Activated naive CD8-positive, alpha-beta T cell treated with anti-CD3 and anti-CD28 coated beads, Interleukin-2, amount 10 ng/mL, durations not matched to agents 7 days and 5 days (primary cell): ENCODE data around the gene MAN1B1. TPM values are rescaled to one million over a fixed set of nuclear protein-coding genes. Genes with fewer than 3 reads are reported as not detected.
A peak's percentile ranks its signal among the peaks of the same experiment; 100 is the strongest.

Experiments
- ATAC-seq: fragments of 150-1000 bp; cut with Tn5 transposase; one replicate; pipeline ENCODE4 v1.10.0; 2021; ENCODE audit warnings: low read depth, moderate library complexity
- POLR2A ChIA-PET: fragments of 350-600 bp; sonication (Branson Sonifier 250); formaldehyde crosslinking; loops from one replicate; lab custom pipeline; 2021; ENCODE audit warnings: antibody characterized with exemption; lab: Charles Lee
- DNase-seq: peaks from one replicate; pipeline ENCODE4 v3.0.0; 2021
- H3K27ac Mint-ChIP-seq: one replicate; pipeline ENCODE4 v1.8.0; 2022; ENCODE audit warnings: mild to moderate bottlenecking, mixed read lengths
- H3K27me3 Mint-ChIP-seq: one replicate; pipeline ENCODE4 v1.8.0; 2022; ENCODE audit warnings: mild to moderate bottlenecking, moderate library complexity, mixed read lengths
- H3K36me3 Mint-ChIP-seq: one replicate; pipeline ENCODE4 v1.8.0; 2021; ENCODE audit warnings: mild to moderate bottlenecking, mixed read lengths
- H3K4me1 Mint-ChIP-seq: one replicate; pipeline ENCODE4 v1.8.0; 2021; ENCODE audit warnings: mixed read lengths
- H3K4me3 Mint-ChIP-seq: one replicate; pipeline ENCODE4 v1.8.0; 2022; ENCODE audit warnings: mild to moderate bottlenecking, moderate library complexity, mixed read lengths
- H3K9me3 Mint-ChIP-seq: one replicate; pipeline ENCODE4 v1.8.0; 2021; ENCODE audit warnings: mixed read lengths
- total RNA-seq, 2 experiments: library from RNA; stranded (reverse); gene quantifications; one replicate each; pipeline ENCODE4 v1.2.3, GENCODE V29; 2021

The MAN1B1 gene
- total RNA-seq, 2 experiments from 2014 or later: 63.2 to 63.9 TPM

DNA sequence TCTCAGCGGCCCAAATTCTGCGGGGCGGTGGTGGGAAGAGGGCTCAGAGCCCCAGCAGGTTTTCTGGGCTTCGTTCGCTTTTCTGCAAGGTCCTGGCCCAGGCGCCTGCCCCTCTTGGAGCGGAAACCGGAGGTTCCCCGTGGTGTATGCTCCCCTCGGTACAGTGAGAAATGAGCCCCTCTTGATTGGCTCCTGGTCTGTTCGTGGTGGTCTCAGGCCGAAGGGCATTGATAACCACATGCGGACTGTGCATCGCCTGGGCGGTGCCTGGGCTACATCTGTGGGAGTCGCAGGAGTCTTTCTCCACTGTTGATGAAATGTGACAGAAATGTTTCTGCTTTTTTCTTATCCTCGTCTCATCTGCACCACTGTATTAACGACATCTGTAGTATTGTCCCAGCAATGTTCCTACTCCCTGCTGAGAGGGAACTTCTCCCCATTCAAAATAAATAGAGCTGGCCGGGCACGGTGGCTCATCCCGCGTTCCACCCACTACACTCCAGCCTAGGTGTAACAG lies 682 bp downstream of the MAN1B1 start:
- no peak for DNase-seq
- Mint-ChIP-seq H3K27me3 (no peaks in the 10 kb centered on the region), H3K27ac (peak overlapping the region; percentile 87), H3K36me3 (peaks cover 9% of the 10 kb centered on the region), H3K9me3 (no peaks in the 10 kb centered on the region), H3K4me3 (peak overlapping the region; percentile 88), H3K4me1 (peaks cover 22% of the 10 kb centered on the region)
- POLR2A ChIA-PET: interaction anchor here (0.9 to 5.4 kb wide), 15 partner anchors 8 to 287 kb away, joined by 3 to 75 read pairs (median 8); partner anchors contain the start of genes CYSRT1, DPP7, PAXX and RABL6
- ATAC-seq: peak; percentile 2

GRCh38 chr9:137088121-137088520 lies 1.3 kb downstream of the MAN1B1 start:
- DNase-seq: no peak
- Mint-ChIP-seq H3K36me3 (peaks cover 11% of the 10 kb centered on the region), H3K27me3 (no peaks in the 10 kb centered on the region), H3K27ac (peak overlapping the region; percentile 87), H3K4me3 (peak overlapping the region; percentile 88), H3K4me1 (peaks cover 22% of the 10 kb centered on the region), H3K9me3 (no peaks in the 10 kb centered on the region)
- ATAC-seq: no peak
- POLR2A ChIA-PET: interaction anchor here (1.2 to 5.4 kb wide), 7 partner anchors 8 to 152 kb away, joined by 4 to 75 read pairs (median 28); partner anchors contain the start of genes CYSRT1, DPP7, RNF208 and SAPCD2

DNA sequence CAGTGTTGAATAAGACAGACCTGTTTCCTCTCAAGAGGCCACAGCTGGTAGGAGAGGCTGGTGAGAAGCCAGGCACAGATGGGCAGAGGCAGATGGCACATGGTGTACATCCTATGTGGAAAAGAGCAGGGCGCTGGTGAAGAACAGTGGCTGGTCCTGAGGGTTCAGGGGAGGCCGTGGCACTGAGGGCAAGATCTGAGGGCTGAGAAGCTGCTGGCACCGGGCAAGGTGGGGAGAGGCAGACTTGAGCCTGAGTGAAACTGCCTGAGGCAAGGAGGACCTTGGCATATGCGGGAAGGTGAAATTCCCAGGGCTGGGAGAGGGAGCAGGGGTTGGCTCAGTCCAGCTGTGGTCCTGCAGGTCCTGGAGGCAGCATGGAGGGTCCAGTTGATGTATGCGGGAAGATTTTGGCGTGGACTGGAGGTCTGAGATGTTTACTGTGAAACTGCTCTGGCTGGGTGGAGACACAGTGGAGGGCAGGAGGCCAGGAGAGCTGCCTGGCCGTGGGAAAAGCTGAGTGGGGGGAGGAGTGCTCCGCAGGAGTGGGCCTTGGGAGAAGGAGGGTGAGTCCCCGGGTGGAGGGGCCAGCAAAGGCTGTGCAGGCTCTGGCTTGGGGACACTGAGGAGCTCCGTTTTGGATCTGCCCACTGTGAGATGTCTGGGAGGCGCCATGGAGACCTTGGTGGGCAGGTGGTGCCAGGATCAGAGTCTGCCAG lies 2.6 kb downstream of the MAN1B1 start:
- POLR2A ChIA-PET: interaction anchor here (1.4 kb wide), 2 partner anchors 19 to 100 kb away, joined by 3 to 6 read pairs; partner anchors contain the start of gene SAPCD2
- no peaks in the 10 kb centered on the region for H3K27me3 Mint-ChIP-seq
- peaks cover 14% of the 10 kb centered on the region for H3K36me3 Mint-ChIP-seq
- no peaks in the 10 kb centered on the region for H3K9me3 Mint-ChIP-seq
- no peak overlapping the region for H3K4me3 Mint-ChIP-seq
- peaks cover 24% of the 10 kb centered on the region for H3K4me1 Mint-ChIP-seq
- no peak overlapping the region for H3K27ac Mint-ChIP-seq
- DNase-seq: no peak
- no peak for ATAC-seq

DNA sequence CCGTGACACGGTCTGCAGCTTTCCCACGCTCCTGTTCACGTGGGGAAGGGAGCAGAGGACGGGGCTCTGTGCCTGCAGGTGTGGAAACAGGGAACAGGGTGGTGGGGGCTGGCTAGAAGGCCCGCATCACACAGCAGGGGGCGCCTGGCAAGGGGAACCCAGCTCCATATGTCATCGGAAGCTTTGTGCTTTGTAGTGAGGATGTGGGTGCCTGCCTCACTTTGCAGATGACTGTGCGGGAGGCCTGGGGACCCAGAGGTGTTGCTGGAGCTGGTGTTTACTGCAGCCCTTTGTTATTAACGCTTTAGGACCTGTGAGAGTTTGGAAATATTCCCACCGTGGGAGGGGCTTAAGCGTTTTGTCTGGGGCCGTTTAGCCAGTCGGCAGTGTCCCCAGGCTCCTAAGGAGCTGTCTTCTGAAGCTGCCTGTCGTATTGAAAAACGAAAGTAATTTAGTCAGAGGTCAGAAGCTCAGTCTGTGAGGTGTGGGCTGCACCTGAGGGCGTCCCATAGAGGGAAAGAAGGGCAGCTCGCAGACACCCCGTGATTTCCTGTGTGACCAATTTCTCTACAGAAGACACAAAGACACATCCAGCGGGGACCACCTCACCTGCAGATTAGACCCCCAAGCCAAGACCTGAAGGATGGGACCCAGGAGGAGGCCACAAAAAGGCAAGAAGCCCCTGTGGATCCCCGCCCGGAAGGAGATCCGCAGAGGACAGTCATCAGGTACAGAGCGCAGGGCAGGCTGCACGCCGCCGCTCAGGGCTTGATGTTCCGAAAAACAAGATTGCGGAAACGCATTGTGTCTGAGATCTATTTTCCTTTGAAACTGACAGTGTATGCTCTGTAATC lies 9.1 kb downstream of the MAN1B1 start:
- Mint-ChIP-seq H3K36me3 (peaks cover 27% of the 10 kb centered on the region), H3K9me3 (no peaks in the 10 kb centered on the region), H3K4me3 (peak overlapping the region; percentile 85), H3K4me1 (peaks cover 16% of the 10 kb centered on the region), H3K27ac (peak overlapping the region; percentile 96), H3K27me3 (no peaks in the 10 kb centered on the region)
- POLR2A ChIA-PET: interaction anchor here (0.5 to 2.5 kb wide), 19 partner anchors 9 to 533 kb away, joined by 3 to 68 read pairs (median 8); partner anchors contain the start of genes ANAPC2, DPP7, MAN1B1 and RNF208
- peak; percentile 87 for DNase-seq
- peak; percentile 99 for ATAC-seq

DNA sequence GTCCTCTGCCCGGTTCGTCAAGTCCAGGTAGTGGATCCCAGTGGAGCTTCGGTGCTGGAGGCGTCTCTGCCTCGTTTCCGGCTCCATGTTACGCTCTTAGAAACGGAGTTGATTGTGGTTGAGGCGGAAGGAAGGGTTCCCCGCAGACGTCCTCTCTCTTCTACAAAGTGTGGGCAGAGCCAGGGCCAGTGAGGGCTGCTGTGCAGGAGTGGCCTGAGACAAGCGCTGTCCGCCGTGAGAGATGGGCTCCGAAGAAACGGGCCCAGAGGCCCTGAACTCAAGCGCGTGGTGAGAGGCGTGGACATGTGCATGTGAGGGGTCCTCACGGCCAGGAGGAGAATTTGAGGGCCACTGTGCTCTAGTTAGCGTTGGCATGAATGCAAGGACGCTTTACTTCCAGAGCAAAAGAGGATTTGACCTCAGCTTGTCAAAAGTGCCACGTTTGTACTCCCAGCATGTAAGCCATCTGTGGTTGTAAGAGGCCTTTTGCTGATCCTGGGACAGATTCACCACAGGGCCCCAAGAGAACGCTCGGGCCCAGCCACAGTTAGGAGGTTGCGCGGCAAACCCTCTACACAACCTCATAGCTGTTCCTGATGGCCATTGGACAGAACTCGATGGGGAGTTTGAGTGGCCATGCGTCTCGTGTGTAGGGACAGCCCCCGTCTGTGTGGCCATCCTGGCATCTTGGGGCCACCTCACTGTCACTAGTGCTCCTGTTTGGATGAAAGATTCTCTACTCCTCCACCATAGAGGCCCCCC lies 10.2 kb downstream of the MAN1B1 start:
- no peak for DNase-seq
- H3K4me3 Mint-ChIP-seq: no peak overlapping the region
- peaks cover 4% of the 10 kb centered on the region for H3K9me3 Mint-ChIP-seq
- no peak for ATAC-seq
- peak overlapping the region; percentile 96 for H3K27ac Mint-ChIP-seq
- H3K4me1 Mint-ChIP-seq: peaks cover 13% of the 10 kb centered on the region
- POLR2A ChIA-PET: interaction anchor here (0.6 to 2.5 kb wide), 8 partner anchors 10 to 144 kb away, joined by 3 to 68 read pairs (median 14); partner anchors contain the start of genes DPP7, MAN1B1, RNF208 and RNF224
- H3K27me3 Mint-ChIP-seq: no peaks in the 10 kb centered on the region
- H3K36me3 Mint-ChIP-seq: peaks cover 25% of the 10 kb centered on the region

- no peak overlapping the region for H3K27ac Mint-ChIP-seq
- no peaks in the 10 kb centered on the region for H3K27me3 Mint-ChIP-seq
- ATAC-seq: no peak
- peaks cover 24% of the 10 kb centered on the region for H3K36me3 Mint-ChIP-seq
- peaks cover 13% of the 10 kb centered on the region for H3K4me1 Mint-ChIP-seq
- H3K9me3 Mint-ChIP-seq: peaks cover 4% of the 10 kb centered on the region
- H3K4me3 Mint-ChIP-seq: no peak overlapping the region
- no peak for DNase-seq
- POLR2A ChIA-PET: interaction anchor here (2.5 kb wide), 1 partner anchor 16 kb away, joined by 28 read pairs; the partner anchor contains the start of gene DPP7
Measured at GRCh38 chr9:137097761-137098462, 11.1 kb downstream of the MAN1B1 start.

GRCh38 chr9:137099231-137099630 lies 12.4 kb downstream of the MAN1B1 start:
- Mint-ChIP-seq H3K4me1 (peaks cover 12% of the 10 kb centered on the region), H3K4me3 (no peak overlapping the region), H3K27ac (no peak overlapping the region), H3K36me3 (peaks cover 22% of the 10 kb centered on the region), H3K27me3 (no peaks in the 10 kb centered on the region), H3K9me3 (peaks cover 6% of the 10 kb centered on the region)
- POLR2A ChIA-PET: no interaction called here
- DNase-seq (no peak), ATAC-seq (no peak)

DNA sequence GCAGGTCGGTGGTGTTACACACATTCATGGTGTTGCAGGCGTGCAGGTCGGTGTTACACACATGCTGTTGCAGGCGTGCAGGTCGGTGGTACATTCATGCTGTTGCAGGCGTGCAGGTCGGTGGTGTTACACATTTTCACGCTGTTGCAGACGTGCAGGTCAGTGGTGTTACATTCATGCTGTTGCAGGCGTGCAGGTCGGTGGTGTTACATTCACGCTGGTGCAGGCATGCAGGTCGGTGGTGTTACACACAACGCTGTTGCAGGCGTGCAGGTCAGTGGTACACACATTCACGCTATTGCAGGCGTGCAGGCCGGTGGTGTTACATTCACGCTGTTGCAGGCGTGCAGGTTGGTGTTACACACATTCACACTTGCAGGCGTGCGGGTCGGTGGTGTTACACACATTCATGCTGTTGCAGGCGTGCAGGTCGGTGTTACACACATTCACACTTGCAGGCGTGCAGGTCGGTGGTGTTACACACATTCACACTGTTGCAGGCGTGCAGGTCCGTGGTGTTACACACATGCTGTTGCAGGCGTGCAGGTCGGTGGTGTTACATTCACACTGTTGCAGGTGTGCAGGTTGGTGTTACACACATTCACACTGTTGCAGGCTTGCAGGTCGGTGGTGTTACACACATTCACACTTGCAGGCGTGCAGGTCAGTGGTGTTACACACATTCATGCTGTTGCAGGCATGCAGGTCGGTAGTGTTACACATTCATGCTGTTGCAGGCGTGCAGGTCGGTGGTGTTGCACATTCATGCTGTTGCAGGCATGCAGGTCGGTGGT lies 16.6 kb downstream of the MAN1B1 start:
- H3K4me1 Mint-ChIP-seq: no peaks in the 10 kb centered on the region
- H3K36me3 Mint-ChIP-seq: peaks cover 18% of the 10 kb centered on the region
- no peak overlapping the region for H3K4me3 Mint-ChIP-seq
- no peaks in the 10 kb centered on the region for H3K27me3 Mint-ChIP-seq
- H3K9me3 Mint-ChIP-seq: peaks cover 6% of the 10 kb centered on the region
- ATAC-seq (no peak), DNase-seq (no peak)
- no peak overlapping the region for H3K27ac Mint-ChIP-seq
- POLR2A ChIA-PET: no interaction called here

- ATAC-seq (no peak), DNase-seq (no peak)
- Mint-ChIP-seq H3K9me3 (peaks cover 6% of the 10 kb centered on the region), H3K27me3 (no peaks in the 10 kb centered on the region), H3K4me3 (no peak overlapping the region), H3K36me3 (peaks cover 7% of the 10 kb centered on the region), H3K4me1 (no peaks in the 10 kb centered on the region), H3K27ac (no peak overlapping the region)
- POLR2A ChIA-PET: interaction anchor here (0.8 kb wide), 1 partner anchor 10 kb away, joined by 3 read pairs; no protein-coding TSS in a partner anchor
Measured at GRCh38 chr9:137105814-137106661, 19.3 kb downstream of the MAN1B1 start.

GRCh38 chr9:137106662-137107250 lies 20.0 kb downstream of the MAN1B1 start:
- Mint-ChIP-seq H3K27me3 (no peaks in the 10 kb centered on the region), H3K27ac (no peak overlapping the region), H3K4me3 (no peak overlapping the region), H3K36me3 (peaks cover 7% of the 10 kb centered on the region), H3K4me1 (no peaks in the 10 kb centered on the region), H3K9me3 (peaks cover 1% of the 10 kb centered on the region)
- POLR2A ChIA-PET: interaction anchor here (1.6 kb wide), 1 partner anchor 11 kb away, joined by 7 read pairs; no protein-coding TSS in a partner anchor
- DNase-seq: no peak
- ATAC-seq: no peak
